Measurements from ENCODE around the gene LAMA2. TPM values are rescaled to one million over a fixed set of nuclear protein-coding genes. Genes with fewer than 3 reads are reported as not detected.
"Not testable (repeated sequence)": the region's sequence is repeated elsewhere in the genome, so short reads cannot be mapped to it uniquely, and the experiment has no call there.

Gene LAMA2
- total RNA-seq, 1 experiment from 2014 or later = 1.3 TPM

GRCh38 chr6:129033180-129033579 lies 150.2 kb downstream of the LAMA2 start:
- in situ Hi-C loops (cut with HindIII; ENCODE audit: low pct_unique_long_range_greater_than_20kb, low sequenced_read_pairs) = no loop called here
- no peak for DNase-seq (ENCODE audit: low read depth, low spot score)

- no peak for DNase-seq (ENCODE audit: low read depth, low spot score)
- in situ Hi-C loops (cut with HindIII; ENCODE audit: low pct_unique_long_range_greater_than_20kb, low sequenced_read_pairs) = no loop called here
Measured at GRCh38 chr6:129033581-129033980, 150.6 kb downstream of the LAMA2 start.

GRCh38 chr6:129041563-129041962 lies 158.6 kb downstream of the LAMA2 start:
- no peak for DNase-seq (ENCODE audit: low read depth, low spot score)
- in situ Hi-C loops (cut with HindIII; ENCODE audit: low pct_unique_long_range_greater_than_20kb, low sequenced_read_pairs) = no loop called here

- in situ Hi-C loops (cut with HindIII; ENCODE audit: low pct_unique_long_range_greater_than_20kb, low sequenced_read_pairs) = no loop called here
- DNase-seq (ENCODE audit: low read depth, low spot score) = no peak
Measured at GRCh38 chr6:129046526-129046925, 163.6 kb downstream of the LAMA2 start.

- no peak for DNase-seq (ENCODE audit: low read depth, low spot score)
- in situ Hi-C loops (cut with HindIII; ENCODE audit: low pct_unique_long_range_greater_than_20kb, low sequenced_read_pairs) = no loop called here
Measured at GRCh38 chr6:129047834-129048233, 164.9 kb downstream of the LAMA2 start.

GRCh38 chr6:129050086-129050485 lies 167.1 kb downstream of the LAMA2 start:
- in situ Hi-C loops (cut with HindIII; ENCODE audit: low pct_unique_long_range_greater_than_20kb, low sequenced_read_pairs) = no loop called here
- no peak for DNase-seq (ENCODE audit: low read depth, low spot score)

GRCh38 chr6:129053143-129053542 lies 170.2 kb downstream of the LAMA2 start:
- DNase-seq (ENCODE audit: low read depth, low spot score); in situ Hi-C loops (cut with HindIII; ENCODE audit: low pct_unique_long_range_greater_than_20kb, low sequenced_read_pairs): not testable (repeated sequence)

GRCh38 chr6:129055796-129056195 lies 172.9 kb downstream of the LAMA2 start:
- in situ Hi-C loops (cut with HindIII; ENCODE audit: low pct_unique_long_range_greater_than_20kb, low sequenced_read_pairs) = no loop called here
- DNase-seq (ENCODE audit: low read depth, low spot score) = no peak

- DNase-seq (ENCODE audit: low read depth, low spot score) = no peak
- in situ Hi-C loops (cut with HindIII; ENCODE audit: low pct_unique_long_range_greater_than_20kb, low sequenced_read_pairs) = no loop called here
Measured at GRCh38 chr6:129059650-129060049, 176.7 kb downstream of the LAMA2 start.

GRCh38 chr6:129069006-129069405 lies 186.1 kb downstream of the LAMA2 start:
- DNase-seq (ENCODE audit: low read depth, low spot score) = no peak
- in situ Hi-C loops (cut with HindIII; ENCODE audit: low pct_unique_long_range_greater_than_20kb, low sequenced_read_pairs) = no loop called here

- no peak for DNase-seq (ENCODE audit: low read depth, low spot score)
- in situ Hi-C loops (cut with HindIII; ENCODE audit: low pct_unique_long_range_greater_than_20kb, low sequenced_read_pairs) = no loop called here
Measured at GRCh38 chr6:129073051-129073450, 190.1 kb downstream of the LAMA2 start.

GRCh38 chr6:129073691-129074395 lies 190.9 kb downstream of the LAMA2 start:
- DNase-seq (ENCODE audit: low read depth, low spot score) = no peak
- in situ Hi-C loops (cut with HindIII; ENCODE audit: low pct_unique_long_range_greater_than_20kb, low sequenced_read_pairs) = no loop called here

GRCh38 chr6:129084406-129084805 lies 201.5 kb downstream of the LAMA2 start:
- DNase-seq (ENCODE audit: low read depth, low spot score) = no peak
- in situ Hi-C loops (cut with HindIII; ENCODE audit: low pct_unique_long_range_greater_than_20kb, low sequenced_read_pairs) = no loop called here

GRCh38 chr6:129088481-129088880 lies 205.5 kb downstream of the LAMA2 start:
- DNase-seq (ENCODE audit: low read depth, low spot score); in situ Hi-C loops (cut with HindIII; ENCODE audit: low pct_unique_long_range_greater_than_20kb, low sequenced_read_pairs): not testable (repeated sequence)

GRCh38 chr6:129089357-129089756 lies 206.4 kb downstream of the LAMA2 start:
- no peak for DNase-seq (ENCODE audit: low read depth, low spot score)
- in situ Hi-C loops (cut with HindIII; ENCODE audit: low pct_unique_long_range_greater_than_20kb, low sequenced_read_pairs) = no loop called here

- in situ Hi-C loops (cut with HindIII; ENCODE audit: low pct_unique_long_range_greater_than_20kb, low sequenced_read_pairs) = no loop called here
- no peak for DNase-seq (ENCODE audit: low read depth, low spot score)
Measured at GRCh38 chr6:129094147-129094546, 211.2 kb downstream of the LAMA2 start.

GRCh38 chr6:129096651-129097290 lies 213.8 kb downstream of the LAMA2 start:
- DNase-seq (ENCODE audit: low read depth, low spot score) = no peak
- in situ Hi-C loops (cut with HindIII; ENCODE audit: low pct_unique_long_range_greater_than_20kb, low sequenced_read_pairs) = no loop called here

GRCh38 chr6:129098061-129098553 lies 215.2 kb downstream of the LAMA2 start:
- DNase-seq (ENCODE audit: low read depth, low spot score) = no peak
- in situ Hi-C loops (cut with HindIII; ENCODE audit: low pct_unique_long_range_greater_than_20kb, low sequenced_read_pairs) = no loop called here

GRCh38 chr6:129099696-129100095 lies 216.8 kb downstream of the LAMA2 start:
- in situ Hi-C loops (cut with HindIII; ENCODE audit: low pct_unique_long_range_greater_than_20kb, low sequenced_read_pairs) = no loop called here
- DNase-seq (ENCODE audit: low read depth, low spot score) = no peak
